GM21423 (cell line): Measurements from ENCODE around the gene CTXND2.

Experiments
- ATAC-seq: cut with Tn5 transposase; IDR thresholded peaks from one replicate; pipeline ENCODE4 v1.9.1; 2021; ENCODE audit warnings: mild to moderate bottlenecking, moderate library complexity; ENCODE audit not compliant: unreplicated experiment

The CTXND2 gene

GRCh38 chr1:150955280-150955679 lies 68.3 kb downstream of the CTXND2 start:
- ATAC-seq: no peak

GRCh38 chr1:150957666-150958065 lies 70.7 kb downstream of the CTXND2 start:
- no peak for ATAC-seq

- ATAC-seq: no peak
Observed at GRCh38 chr1:150960646-150961045, 73.7 kb downstream of the CTXND2 start.

GRCh38 chr1:150961756-150962155 lies 74.8 kb downstream of the CTXND2 start:
- ATAC-seq: no peak
